OCI-LY3 (cell line): ENCODE data around the gene PHYHD1.

Source experiments
- H2AFZ ChIP-seq: fragments of 200-600, 300-600 bp; shearing (Covaris generic); 2 replicates; pipeline ENCODE4 v1.6.0; 2014; ENCODE audit warnings: antibody characterized with exemption, low read depth, low read length
- H3K27ac ChIP-seq: fragments of 200-600, 300-600 bp; sonication (generic); 2 replicates; pipeline ENCODE4 v1.5.1; 2014; ENCODE audit warnings: mild to moderate bottlenecking, low read length, moderate library complexity, mixed read lengths
- H3K27me3 ChIP-seq: fragments of 200-600, 300-600 bp; sonication (generic); 2 replicates; pipeline ENCODE4 v1.6.1; 2014; ENCODE audit warnings: low read depth, low read length, mixed read lengths
- H3K36me3 ChIP-seq: fragments of 200-600, 300-600 bp; sonication (generic); replicated peaks from 2 replicates; pipeline ENCODE3; 2014; ENCODE audit warnings: low read depth, low read length, mixed read lengths
- H3K4me1 ChIP-seq: fragments of 300-600, 200-600 bp; sonication (generic); 2 replicates; pipeline ENCODE4 v1.6.1; 2014; ENCODE audit warnings: low read length, mixed read lengths
- H3K4me2 ChIP-seq: fragments of 200-600, 300-600 bp; sonication (generic); 2 replicates; pipeline ENCODE4 v1.6.1; 2014; ENCODE audit warnings: low read length, mixed read lengths
- H3K4me3 ChIP-seq: fragments of 300-600, 200-600 bp; sonication (generic); 2 replicates; pipeline ENCODE4 v1.5.1; 2014; ENCODE audit warnings: antibody characterized with exemption, mild to moderate bottlenecking, low read length, moderate library complexity
- H3K79me2 ChIP-seq: fragments of 300-600, 200-600 bp; shearing (Covaris generic); 2 replicates; pipeline ENCODE4 v1.6.1; 2014; ENCODE audit warnings: mild to moderate bottlenecking, low read length, mixed read lengths
- H3K9ac ChIP-seq: fragments of 300-600, 200-600 bp; shearing (Covaris generic); 2 replicates; pipeline ENCODE4 v1.6.0; 2014; ENCODE audit warnings: mild to moderate bottlenecking, low read length, moderate library complexity
- H3K9me3 ChIP-seq: fragments of 200-600, 300-600 bp; shearing (Covaris generic); 2 replicates; pipeline ENCODE4 v1.6.1; 2014; ENCODE audit warnings: low read length, mixed read lengths; ENCODE audit not compliant: insufficient read depth
- H4K20me1 ChIP-seq: fragments of 200-600, 300-600 bp; sonication (generic); 2 replicates; pipeline ENCODE4 v1.6.1; 2016; ENCODE audit warnings: low read length, mixed read lengths; ENCODE audit not compliant: insufficient read depth
- CTCF ChIP-seq: fragments of 200-600, 300-600 bp; sonication (generic); IDR thresholded peaks from 2 replicates; pipeline ENCODE4 v1.5.1; 2014; ENCODE audit warnings: antibody characterized with exemption, low read length, low read depth
- EZH2phosphoT487 ChIP-seq: fragments of 200-600 bp; shearing (Covaris generic); IDR thresholded peaks from 2 replicates; pipeline ENCODE4 v1.6.1; 2018; ENCODE audit warnings: antibody characterized with exemption, mixed run types, low read depth

Gene PHYHD1

DNA sequence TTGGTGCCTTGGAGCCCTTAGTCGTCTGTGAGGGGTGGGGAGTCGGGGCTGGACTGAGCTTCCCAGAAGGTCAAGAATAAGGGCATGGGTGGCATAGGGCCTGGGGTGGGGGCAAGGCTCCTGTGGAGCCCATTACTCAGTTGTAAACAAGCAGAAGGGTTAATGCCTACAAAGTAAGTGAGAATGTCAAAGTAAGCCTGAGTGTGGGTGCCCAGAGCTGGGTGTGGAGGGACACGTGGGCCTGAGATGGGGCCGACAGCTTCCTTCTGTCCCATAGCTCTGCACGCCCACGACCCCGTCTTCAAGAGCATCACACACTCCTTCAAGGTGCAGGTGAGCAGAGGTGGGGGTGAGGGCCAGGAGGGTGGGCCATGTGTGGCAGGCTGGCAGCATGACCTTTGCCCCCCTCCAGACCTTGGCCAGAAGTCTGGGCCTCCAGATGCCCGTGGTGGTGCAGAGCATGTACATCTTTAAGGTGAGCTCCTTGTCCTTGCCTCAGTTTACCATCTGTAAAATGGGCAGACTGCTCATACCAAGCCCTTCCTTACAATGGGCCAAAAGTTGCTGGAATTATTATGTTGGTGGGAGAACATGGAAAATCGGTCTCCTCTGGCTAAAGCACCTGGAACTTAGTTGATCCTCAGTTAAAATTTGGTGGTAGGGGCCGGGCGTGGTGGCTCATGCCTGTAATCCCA, 15.5 kb downstream of the PHYHD1 start:
- TF ChIP-seq EZH2phosphoT487, result no peak
- no peak for TF ChIP-seq CTCF
- Histone ChIP-seq H3K4me3 (no peak overlapping the region), H3K9ac (no peak overlapping the region), H3K4me1 (no peaks in the 10 kb centered on the region), H3K4me2 (no peak overlapping the region), H3K9me3 (no peaks in the 10 kb centered on the region), H2AFZ (no peak overlapping the region), H3K36me3 (no peaks in the 10 kb centered on the region), H3K27me3 (no peaks in the 10 kb centered on the region), H3K79me2 (no peaks in the 10 kb centered on the region), H3K27ac (no peak overlapping the region), H4K20me1 (no peaks in the 10 kb centered on the region)

DNA sequence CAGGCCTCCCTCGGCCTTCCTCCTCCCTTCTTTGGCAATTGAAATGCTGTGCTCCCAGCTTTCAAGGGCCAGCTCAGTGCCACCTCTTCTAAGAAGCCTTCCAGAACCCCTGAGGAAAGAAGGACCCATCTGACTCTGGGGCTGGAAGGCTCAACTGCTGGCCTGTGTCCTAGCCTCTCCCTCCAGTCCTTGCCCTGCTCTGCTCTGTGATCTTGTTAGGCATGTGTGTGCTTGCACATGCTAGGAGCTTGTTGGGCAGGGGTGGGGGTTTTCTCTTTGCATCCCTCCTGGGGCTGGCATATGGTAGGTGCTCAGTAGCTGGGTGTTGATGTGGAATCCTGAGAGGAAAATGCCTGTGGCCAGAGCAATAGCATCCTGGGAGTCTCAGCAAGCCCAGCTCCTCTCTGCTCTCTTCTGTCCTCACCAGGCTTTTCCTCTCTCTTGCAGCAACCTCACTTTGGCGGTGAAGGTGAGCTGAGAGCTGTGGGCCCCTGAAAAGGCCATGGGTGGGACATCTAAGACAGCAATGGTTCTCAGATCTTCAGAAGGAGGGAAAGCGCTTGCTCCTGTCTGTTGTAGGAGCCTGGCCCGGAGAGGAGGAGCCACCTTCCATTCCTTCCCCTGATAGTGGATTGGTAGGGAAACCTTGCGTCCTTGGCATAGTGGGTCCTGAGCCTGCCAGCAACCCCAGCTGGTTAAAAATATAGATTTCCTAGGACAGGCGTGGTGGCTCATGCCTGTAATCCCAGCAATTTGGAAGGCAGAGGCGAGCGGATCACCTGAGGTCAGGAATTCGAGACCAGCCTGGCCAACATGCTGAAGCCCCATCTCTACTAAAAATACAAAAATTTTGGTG, 16.8 kb downstream of the PHYHD1 start:
- no peaks in the 10 kb centered on the region for H3K4me1 ChIP-seq
- no peak overlapping the region for H3K4me2 ChIP-seq
- H3K4me3 ChIP-seq, result no peak overlapping the region
- H3K36me3 ChIP-seq, result no peaks in the 10 kb centered on the region
- no peaks in the 10 kb centered on the region for H4K20me1 ChIP-seq
- TF ChIP-seq CTCF, result no peak
- H3K27me3 ChIP-seq, result no peaks in the 10 kb centered on the region
- no peak overlapping the region for H3K9ac ChIP-seq
- H3K79me2 ChIP-seq, result no peaks in the 10 kb centered on the region
- no peak overlapping the region for H3K27ac ChIP-seq
- H2AFZ ChIP-seq, result no peak overlapping the region
- no peaks in the 10 kb centered on the region for H3K9me3 ChIP-seq

- no peak overlapping the region for H3K4me2 ChIP-seq
- H3K36me3 ChIP-seq, result no peaks in the 10 kb centered on the region
- no peak overlapping the region for H3K9ac ChIP-seq
- H2AFZ ChIP-seq, result no peak overlapping the region
- TF ChIP-seq EZH2phosphoT487 (no peak), CTCF (no peak)
- H3K9me3 ChIP-seq, result no peaks in the 10 kb centered on the region
- H3K79me2 ChIP-seq, result no peaks in the 10 kb centered on the region
- H3K27me3 ChIP-seq, result no peaks in the 10 kb centered on the region
- H3K4me1 ChIP-seq, result no peaks in the 10 kb centered on the region
- no peaks in the 10 kb centered on the region for H4K20me1 ChIP-seq
- no peak overlapping the region for H3K4me3 ChIP-seq
- H3K27ac ChIP-seq, result no peak overlapping the region
Observed at GRCh38 chr9:128940271-128940921, 19.6 kb downstream of the PHYHD1 start.
